ENCODE results near the gene QSOX2.
"Not testable (repeated sequence)": the region's sequence is repeated elsewhere in the genome, so short reads cannot be mapped to it uniquely, and the experiment has no call there.

QSOX2 gene

GRCh38 chr9:136244122-136244968 is 1.3 kb downstream of the QSOX2 start:
- intact Hi-C loops (cut with DNase I) = loop anchor here (10.0 kb wide), 1 partner anchor 130 kb away; the partner anchor contains the start of gene TMEM250

GRCh38 chr9:136243631-136244030 is 2.0 kb downstream of the QSOX2 start:
- intact Hi-C loops (cut with DNase I) = loop anchor here (10.0 kb wide), 1 partner anchor 129 kb away; the partner anchor contains the start of gene TMEM250
- no peak for DNase-seq

More at GRCh38 chr9:136244122-136244968, 1.3 kb downstream of the QSOX2 start:
- DNase-seq = no peak

DNA sequence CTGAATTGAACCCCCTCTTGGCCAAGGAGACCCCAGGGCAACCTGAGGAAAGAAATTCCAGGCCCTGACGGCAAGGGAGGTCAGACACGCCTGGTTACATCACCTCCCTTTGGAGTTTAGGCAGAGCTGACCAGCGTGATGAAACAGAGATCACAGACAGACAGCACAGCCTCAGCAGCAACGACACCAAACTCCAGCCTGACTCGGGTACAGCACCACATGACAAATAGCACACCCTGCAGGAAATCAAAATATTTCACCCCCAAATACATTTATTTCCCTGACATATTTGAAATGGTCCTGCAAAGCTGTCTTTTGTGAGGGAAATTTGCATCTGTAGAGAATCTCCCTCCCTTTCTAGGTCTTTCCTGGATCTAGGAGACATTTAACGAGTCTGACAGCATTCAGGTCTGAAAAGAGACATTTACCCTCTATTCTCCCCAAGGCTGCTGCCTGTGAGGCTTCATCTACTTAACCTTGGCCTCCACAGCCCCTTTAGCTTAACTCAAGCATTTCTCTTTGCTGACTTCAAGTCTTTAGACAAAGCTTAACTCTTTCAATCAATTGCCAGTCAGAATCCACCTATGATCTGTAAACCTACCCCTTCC is 2.6 kb downstream of the QSOX2 start:
- intact Hi-C loops (cut with DNase I) = loop anchor here (10.0 kb wide), 1 partner anchor 128 kb away; the partner anchor contains the start of gene TMEM250

DNA sequence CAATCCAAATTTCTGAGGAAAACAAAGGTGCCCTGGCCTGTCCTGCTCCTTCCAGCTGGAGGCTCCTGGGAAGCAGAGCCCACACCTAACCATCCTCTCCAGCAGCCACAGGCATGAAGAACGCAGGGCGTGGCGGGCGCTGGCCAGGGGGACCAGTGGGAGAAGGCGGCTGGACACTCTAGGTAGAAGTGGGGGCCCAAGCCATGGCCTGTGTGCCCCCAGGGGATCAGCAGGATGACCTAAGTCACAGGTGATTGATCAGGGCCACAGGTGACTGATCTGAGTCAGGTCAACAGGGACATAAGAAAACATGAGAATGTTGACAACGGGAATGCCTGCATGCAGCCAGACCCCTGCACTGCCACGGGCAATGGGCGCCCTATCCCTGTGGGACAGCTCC is 3.4 kb downstream of the QSOX2 start:
- intact Hi-C loops (cut with DNase I) = loop anchor here (10.0 kb wide), 1 partner anchor 127 kb away; the partner anchor contains the start of gene TMEM250

More for the DNA sequence above, 2.6 kb downstream of the QSOX2 start:
- DNase-seq = peak in 8 of 42 donors; percentile 16 to 51 (median 40)

GRCh38 chr9:136241542-136241941 is 4.1 kb downstream of the QSOX2 start:
- DNase-seq = no peak
- intact Hi-C loops (cut with DNase I) = loop anchor here (10.0 kb wide), 1 partner anchor 127 kb away; the partner anchor contains the start of gene TMEM250

More for the DNA sequence above, 3.4 kb downstream of the QSOX2 start:
- no peak for DNase-seq

DNA sequence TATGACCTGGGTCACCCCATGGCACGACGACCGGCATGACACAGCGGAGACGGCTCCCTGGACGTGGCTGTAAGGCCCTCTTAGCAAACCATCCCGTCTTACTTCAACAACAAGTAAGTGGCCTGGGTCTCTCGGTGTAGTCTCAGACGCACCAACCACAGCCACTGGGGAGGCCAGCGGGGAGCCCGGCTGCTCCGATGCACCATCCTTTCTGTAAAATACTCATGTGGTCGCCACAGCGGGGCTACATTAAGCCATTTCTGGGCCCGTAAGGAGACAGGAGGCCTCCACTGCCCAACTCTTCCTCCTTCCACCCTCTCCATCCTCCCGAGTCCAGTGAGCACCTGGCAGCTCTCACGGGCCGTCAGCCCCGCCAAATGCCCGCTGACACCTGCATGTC is 4.7 kb downstream of the QSOX2 start:
- intact Hi-C loops (cut with DNase I) = loop anchor here (10.0 kb wide), 1 partner anchor 126 kb away; the partner anchor contains the start of gene TMEM250
- no peak for DNase-seq

DNA sequence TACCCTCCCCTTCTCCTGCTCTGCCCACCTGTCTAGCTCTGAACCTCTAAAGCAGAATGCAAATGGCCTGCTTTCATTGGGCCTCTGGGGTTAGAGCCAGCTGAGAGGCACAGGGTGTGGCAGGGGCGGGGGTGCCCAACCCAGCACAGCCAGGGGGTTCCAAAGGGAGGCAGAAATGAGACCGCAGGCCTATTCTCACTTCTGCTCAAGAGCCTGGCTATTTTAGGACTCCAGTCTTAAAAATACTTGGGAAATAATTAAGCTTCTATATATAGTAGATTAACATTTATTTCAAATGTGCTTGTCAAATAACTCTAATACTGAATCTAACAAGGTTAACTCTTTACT is 5.7 kb downstream of the QSOX2 start:
- intact Hi-C loops (cut with DNase I) = loop anchor here (10.0 kb wide), 1 partner anchor 125 kb away; the partner anchor contains the start of gene TMEM250

DNA sequence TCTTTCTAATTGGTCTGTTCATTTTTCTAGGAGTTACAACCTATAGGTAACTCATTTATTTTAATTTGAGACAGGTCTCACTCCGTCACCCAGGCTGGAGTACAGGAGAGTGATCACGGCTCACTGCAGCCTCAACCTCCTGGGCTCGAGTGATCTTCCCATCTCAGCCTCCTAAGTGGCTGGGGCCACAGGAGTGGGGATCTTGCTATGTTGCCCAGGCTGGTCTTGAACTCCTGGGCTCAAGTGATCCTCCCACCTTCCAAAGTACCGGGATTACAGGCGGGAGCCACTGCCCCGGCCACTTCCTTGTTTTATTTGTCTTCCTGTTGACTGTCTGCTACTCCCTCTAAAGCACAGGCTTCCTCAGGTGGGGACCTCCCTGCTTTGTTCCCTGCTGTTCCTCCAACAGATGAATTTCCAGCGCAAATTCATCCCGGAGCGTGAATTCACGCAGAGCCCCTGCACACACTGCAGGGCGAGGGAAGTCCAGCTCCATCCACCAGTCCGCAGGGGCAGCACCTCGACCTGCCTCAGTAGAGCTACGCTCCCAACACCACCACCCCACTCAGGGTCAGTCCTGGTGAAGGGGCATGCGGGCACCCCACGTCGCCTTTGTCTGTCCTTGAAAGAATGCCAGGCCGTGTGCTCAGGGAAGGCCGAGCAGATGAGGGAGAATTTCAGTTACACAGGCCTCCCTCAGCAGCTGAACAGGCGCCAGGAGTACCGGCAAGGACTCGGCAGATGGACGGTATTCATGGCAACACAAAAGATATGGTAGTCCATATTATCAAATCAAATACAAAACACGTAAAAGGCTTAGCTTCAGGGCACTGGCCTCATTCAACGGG is 6.3 kb downstream of the QSOX2 start:
- intact Hi-C loops (cut with DNase I) = no loop called here

More for the DNA sequence above, 5.7 kb downstream of the QSOX2 start:
- peak in 1 of 42 donors; percentile 38 for DNase-seq

GRCh38 chr9:136238342-136238732 is 7.3 kb downstream of the QSOX2 start:
- DNase-seq = no peak
- intact Hi-C loops (cut with DNase I) = no loop called here

More for the DNA sequence above, 6.3 kb downstream of the QSOX2 start:
- DNase-seq = no peak

DNA sequence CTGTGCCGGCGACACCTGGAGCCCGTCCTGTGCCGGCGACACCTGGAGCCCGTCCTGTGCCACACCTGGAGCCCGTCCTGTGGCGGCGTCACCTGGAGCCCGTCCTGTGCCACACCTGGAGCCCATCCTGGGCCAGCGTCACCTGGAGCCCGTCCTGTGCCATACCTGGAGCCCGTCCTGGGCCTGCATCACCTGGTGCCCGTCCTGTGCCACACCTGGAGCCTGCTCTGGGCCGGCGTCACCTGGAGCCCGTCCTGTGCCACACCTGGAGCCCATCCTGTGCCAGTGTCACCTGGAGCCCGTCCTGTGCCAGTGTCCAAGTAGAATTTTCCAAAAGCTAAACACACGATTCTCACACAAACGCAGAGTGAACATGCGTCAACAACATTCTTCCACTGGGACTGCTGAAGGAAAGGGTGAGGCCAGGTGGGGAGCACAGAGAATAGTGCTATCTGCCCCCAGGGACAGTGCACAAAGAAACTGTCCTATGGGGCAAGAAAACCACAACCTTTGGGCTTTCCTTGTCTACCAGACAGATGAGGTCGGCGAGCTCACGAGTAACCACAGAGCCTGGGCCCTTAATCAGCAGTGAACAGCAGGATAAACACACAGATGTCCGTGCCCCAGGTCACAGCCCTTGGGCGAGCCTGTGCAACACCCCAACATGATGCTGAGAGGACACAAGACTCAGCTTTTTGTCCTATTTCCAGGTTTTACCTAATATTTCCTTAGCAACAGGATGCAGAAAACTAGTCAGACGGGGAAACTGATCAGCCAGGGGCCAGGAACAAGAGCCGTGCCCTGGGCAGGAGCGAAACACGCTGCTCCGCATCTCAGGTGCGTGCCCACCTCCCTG is 7.9 kb downstream of the QSOX2 start:
- intact Hi-C loops (cut with DNase I) = no loop called here

GRCh38 chr9:136236471-136237410 is 8.9 kb downstream of the QSOX2 start:
- DNase-seq; intact Hi-C loops (cut with DNase I): not testable (repeated sequence)

More for the DNA sequence above, 7.9 kb downstream of the QSOX2 start:
- no peak for DNase-seq

- no peak for DNase-seq
- intact Hi-C loops (cut with DNase I) = no loop called here
Measured at GRCh38 chr9:136235709-136236455, 9.7 kb downstream of the QSOX2 start.

DNA sequence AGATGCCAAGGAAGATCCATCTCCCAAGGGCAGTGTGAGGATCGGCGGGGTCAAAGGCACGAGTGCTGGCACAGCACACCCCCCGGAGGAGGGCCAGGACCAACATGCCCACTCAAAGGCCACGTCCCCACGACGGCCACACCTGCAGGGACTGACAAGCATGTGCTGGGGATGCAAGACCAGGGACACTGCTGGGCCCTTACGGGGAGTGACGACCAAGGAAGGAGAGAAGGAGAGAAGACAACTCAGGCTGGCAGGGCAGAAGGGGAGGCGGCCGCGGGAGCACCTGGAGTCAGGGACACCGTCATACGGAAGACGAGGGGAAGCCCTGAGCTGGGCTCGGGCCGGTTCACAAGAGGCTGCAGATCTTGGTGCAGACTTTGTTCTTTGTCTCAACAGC is 10.4 kb downstream of the QSOX2 start:
- intact Hi-C loops (cut with DNase I) = no loop called here
- DNase-seq = no peak

DNA sequence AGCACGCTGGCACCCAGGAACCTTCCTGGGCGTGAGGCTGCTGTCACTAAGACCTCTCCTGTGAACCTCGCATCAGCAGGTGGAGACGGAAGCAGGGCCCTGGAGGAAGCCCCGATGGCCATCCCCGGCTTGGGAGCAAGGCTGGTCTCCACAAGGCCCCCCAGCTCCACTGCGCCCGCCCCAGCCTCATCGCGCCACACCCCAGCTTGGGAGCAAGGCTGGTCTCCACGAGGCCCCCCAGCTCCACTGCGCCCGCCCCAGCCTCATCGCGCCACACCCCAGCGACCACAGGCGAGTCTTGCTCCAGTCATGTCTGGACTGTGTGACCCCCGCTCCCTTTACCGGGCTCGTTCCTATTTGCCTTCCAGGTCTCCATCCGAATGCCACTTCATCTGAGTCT is 11.0 kb downstream of the QSOX2 start:
- intact Hi-C loops (cut with DNase I) = no loop called here
- no peak for DNase-seq

DNA sequence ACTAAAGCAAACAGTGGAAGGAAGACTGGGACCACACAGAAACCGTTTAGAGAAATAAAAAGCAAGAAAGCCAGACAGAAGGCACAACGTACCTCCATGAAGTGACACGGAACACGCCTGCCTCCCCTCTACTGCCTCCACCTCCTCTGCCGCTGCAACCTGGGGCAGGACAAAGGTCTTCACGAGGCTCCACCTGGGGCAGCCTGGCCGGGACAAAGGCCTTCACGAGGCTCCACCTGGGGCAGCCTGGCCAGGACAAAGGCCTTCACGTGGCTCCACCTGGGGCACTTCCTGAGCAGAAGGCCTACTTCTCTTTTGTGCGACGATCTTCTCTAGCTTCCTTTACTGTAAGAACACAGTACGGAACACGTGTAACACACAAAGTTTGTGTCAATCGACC is 11.7 kb downstream of the QSOX2 start:
- DNase-seq = no peak
- intact Hi-C loops (cut with DNase I) = no loop called here

- intact Hi-C loops (cut with DNase I) = no loop called here
- DNase-seq = no peak
Measured at GRCh38 chr9:136233411-136233810, 12.2 kb downstream of the QSOX2 start.
